GM12878 (cell line): ENCODE data around the gene WNK1. TPM values are rescaled to one million over a fixed set of nuclear protein-coding genes. Genes with fewer than 3 reads are reported as not detected.
A peak's percentile ranks its signal among the peaks of the same experiment; 100 is the strongest.

Source experiments
- E2F8 ChIP-seq: fragments of 450-650 bp; IDR thresholded peaks from 2 replicates; pipeline ENCODE4 v1.6.1; 2018; ENCODE audit warnings: mild to moderate bottlenecking, low read depth, moderate library complexity; ENCODE audit not compliant: partially characterized antibody
- E4F1 ChIP-seq: fragments of 450-650 bp; IDR thresholded peaks from 2 replicates; pipeline ENCODE4 v1.6.1; 2018; ENCODE audit warnings: borderline replicate concordance, mild to moderate bottlenecking; ENCODE audit not compliant: partially characterized antibody
- ETV6 ChIP-seq, 2 experiments: fragments of 450-650 bp in 1 of 2; IDR thresholded peaks in 1 of 2; conservative IDR thresholded peaks in 1 of 2; 2 replicates each; pipeline ENCODE4 v1.6.1; 2014; ENCODE audit warnings: antibody characterized with exemption in 1 of 2, borderline replicate concordance in 1 of 2, low read depth in 1 of 2, mild to moderate bottlenecking in 1 of 2, moderate library complexity in 1 of 2
- HSF1 ChIP-seq: fragments of 150-350 bp; IDR thresholded peaks from 2 replicates; pipeline ENCODE4 v1.6.1; 2014; ENCODE audit warnings: mild to moderate bottlenecking, low read depth, low read length
- MXI1 ChIP-seq: fragments of 150-350 bp; IDR thresholded peaks from 2 replicates; pipeline ENCODE4 v1.6.1; 2011; ENCODE audit warnings: low read depth, mild to moderate bottlenecking, inconsistent platforms, low read length, improper control_type of control experiment
- MYB ChIP-seq: fragments of 150-350 bp; IDR thresholded peaks from 2 replicates; pipeline ENCODE4 v1.6.1; 2014; ENCODE audit warnings: mild to moderate bottlenecking, low read depth, low read length, borderline replicate concordance
- RELB ChIP-seq: fragments of 450-650 bp; IDR thresholded peaks from 2 replicates; pipeline ENCODE4 v1.6.1; 2017; ENCODE audit warnings: low read depth, mild to moderate bottlenecking, moderate library complexity
- SKIL ChIP-seq: fragments of 450-650 bp; IDR thresholded peaks from 2 replicates; pipeline ENCODE4 v1.6.1; 2017; ENCODE audit warnings: mild to moderate bottlenecking, low read depth, inconsistent platforms; ENCODE audit not compliant: poor library complexity, severe bottlenecking
- SP1 ChIP-seq: IDR thresholded peaks from one replicate; pipeline ENCODE4 v1.6.1; 2011; ENCODE audit warnings: low read depth, low read length
- STAT1 ChIP-seq: fragments of 450-650 bp; conservative IDR thresholded peaks from 2 replicates; pipeline ENCODE4 v1.6.1; 2014; ENCODE audit warnings: antibody characterized with exemption, mild to moderate bottlenecking
- ZBTB4 ChIP-seq: fragments of 450-650 bp; formaldehyde crosslinking; IDR thresholded peaks from 2 replicates; pipeline ENCODE4 v1.4.0; 2022; ENCODE audit warnings: mild to moderate bottlenecking, moderate library complexity
- polyA plus RNA-seq, 11 experiments: library from polyadenylated mRNA; depleted of rRNA in 4 of 11; unstranded in 6 of 11; stranded (reverse) in 5 of 11; fragments of >200 nt; fragmentation: Nextera tagmentation in 4 of 11; fragmentation: Illumina TruSeq in 1 of 11; extraction: Ambion mirVana in 4 of 11; extraction: Trizol in 1 of 11; gene quantifications; 1 replicate in 1 of 11; 2 replicates in 10 of 11; pipeline versions ENCODE4 v1.2.1 to v1.2.3, GENCODE V29; 2011 to 2016; ENCODE audit warnings: inconsistent platforms in 2 of 11, missing spikeins in 2 of 11, low read depth in 1 of 11
- total RNA-seq, 4 experiments: library from RNA; depleted of rRNA in 3 of 4; stranded (reverse); fragments of >200 nt in 3 of 4; fragmentation: Illumina TruSeq in 1 of 4; extraction: Trizol in 1 of 4; gene quantifications; 2 replicates each; pipeline versions ENCODE4 v1.2.1 to v1.2.3, GENCODE V29; 2013 to 2021

Gene WNK1
- total and polyA plus RNA-seq, 10 of the 15 experiments (the other 5 are each of a cell fraction or from before 2014, with no cell fraction given) = 9.6 to 151 (median 86.6) TPM

GRCh38 chr12:949453-950191 is 197.2 kb downstream of the WNK1 start, which contains the start of gene RAD52 (continued):
- TF ChIP-seq ZBTB4 (CRISPR knock-in tag) (no peak), E4F1 (peak; percentile 100), E2F8 (peak; percentile 90), RELB (peak; percentile 98), STAT1 (peak; percentile 16; the same call in 1 of the 2 replicates), HSF1 (peak; percentile 48; the same call in 1 of the 2 replicates), SKIL (peak; percentile 77), ETV6 (conservative IDR thresholded peaks at IDR 0.05 in 1 of 2, IDR thresholded peaks at IDR 0.05 in 1 of 2; ENCODE audit: borderline replicate concordance in 1 of 2, low read depth in 1 of 2) (peak in 1 of 2 experiments; percentile 47; a peak in 1 of 4 replicates), MYB (no peak), MXI1 (peak; percentile 66), SP1 (peak; percentile 28)
